ENCODE measurements around the gene ELMO1.

GRCh38 chr7:37445064-37445723 is 3.5 kb downstream of the ELMO1 start:
- TF ChIP-seq CTCF (IDR thresholded peaks at IDR 0.05; ENCODE audit: low read depth, low read length, poor library complexity, severe bottlenecking), result no peak
- TF ChIP-seq EZH2phosphoT487 (IDR thresholded peaks at IDR 0.05; ENCODE audit: borderline replicate concordance, low read length), result no peak
